Measurements from ENCODE around the gene RNF26. TPM values are rescaled to one million over a fixed set of nuclear protein-coding genes. Genes with fewer than 3 reads are reported as not detected.

RNF26 gene
- total RNA-seq, 2 experiments from 2014 or later, result 30.2 to 31.9 TPM

GRCh38 chr11:119314726-119315125 lies 19.6 kb upstream of the RNF26 start:
- DNase-seq (no peak), ATAC-seq (no peak)
- Mint-ChIP-seq H3K4me3 (peak overlapping the region; percentile 74), H3K9me3 (no peaks in the 10 kb centered on the region), H3K27ac (no peak overlapping the region), H3K4me1 (ENCODE audit: low read depth) (peaks cover 14% of the 10 kb centered on the region), H3K36me3 (ENCODE audit: low read depth) (no peaks in the 10 kb centered on the region), H3K27me3 (peaks cover 15% of the 10 kb centered on the region)
- CTCF ChIA-PET, result interaction anchor here (0.9 to 3.0 kb wide), 9 partner anchors 8 to 122 kb away, joined by 3 to 20 read pairs (median 4); no protein-coding TSS in a partner anchor
- no peak for TF ChIP-seq CTCF (IDR thresholded peaks at IDR 0.05)
- POLR2A ChIA-PET, result interaction anchor here (1.5 to 2.0 kb wide), 2 partner anchors 9 to 11 kb away, joined by 4 to 11 read pairs; no protein-coding TSS in a partner anchor
- intact Hi-C loops (cut with micrococcal nuclease), result no loop called here

GRCh38 chr11:119315131-119316015 lies 19.0 kb upstream of the RNF26 start:
- intact Hi-C loops (cut with micrococcal nuclease), result no loop called here
- TF ChIP-seq CTCF (IDR thresholded peaks at IDR 0.05), result no peak
- Mint-ChIP-seq H3K4me3 (peak overlapping the region; percentile 74), H3K36me3 (ENCODE audit: low read depth) (no peaks in the 10 kb centered on the region), H3K9me3 (no peaks in the 10 kb centered on the region), H3K27me3 (peaks cover 15% of the 10 kb centered on the region), H3K4me1 (ENCODE audit: low read depth) (peaks cover 18% of the 10 kb centered on the region), H3K27ac (peak overlapping the region; percentile 30)
- ChIA-PET CTCF (interaction anchor here (0.9 to 3.0 kb wide), 12 partner anchors 8 to 123 kb away, joined by 3 to 20 read pairs (median 4); no protein-coding TSS in a partner anchor), POLR2A (interaction anchor here (1.5 to 2.0 kb wide), 2 partner anchors 9 to 11 kb away, joined by 4 to 11 read pairs; no protein-coding TSS in a partner anchor)
- ATAC-seq (peak; percentile 65), DNase-seq (peak; percentile 70)

- intact Hi-C loops (cut with micrococcal nuclease), result no loop called here
- POLR2A ChIA-PET, result interaction anchor here (0.9 to 2.0 kb wide), 4 partner anchors 10 to 111 kb away, joined by 3 to 11 read pairs (median 5); no protein-coding TSS in a partner anchor
- no peaks in the 10 kb centered on the region for H3K36me3 Mint-ChIP-seq (ENCODE audit: low read depth)
- peaks cover 18% of the 10 kb centered on the region for H3K4me1 Mint-ChIP-seq (ENCODE audit: low read depth)
- peaks cover 15% of the 10 kb centered on the region for H3K27me3 Mint-ChIP-seq
- H3K9me3 Mint-ChIP-seq, result no peaks in the 10 kb centered on the region
- CTCF ChIA-PET, result interaction anchor here (0.9 to 3.0 kb wide), 9 partner anchors 8 to 55 kb away, joined by 3 to 20 read pairs (median 3); no protein-coding TSS in a partner anchor
- ATAC-seq (no peak), DNase-seq (no peak)
- TF ChIP-seq CTCF (IDR thresholded peaks at IDR 0.05), result no peak
- peak overlapping the region; percentile 74 for H3K4me3 Mint-ChIP-seq
- no peak overlapping the region for H3K27ac Mint-ChIP-seq
Measured at GRCh38 chr11:119316016-119316728, 18.2 kb upstream of the RNF26 start.

GRCh38 chr11:119316729-119317591 lies 17.4 kb upstream of the RNF26 start, which contains the start of gene MCAM:
Gene MCAM, minus strand, starts transcription at chr11:119317130. Its CDS starts 29 bp downstream, at chr11:119317101.
- Mint-ChIP-seq H3K27ac (no peak within 1 kb of the TSS), H3K4me1 (ENCODE audit: low read depth) (peaks cover 22% of the 10 kb centered on the region), H3K4me3 (peak within 1 kb of the TSS; percentile 74), H3K36me3 (ENCODE audit: low read depth) (no peaks in the 10 kb centered on the region), H3K27me3 (peaks cover 15% of the 10 kb centered on the region), H3K9me3 (no peaks in the 10 kb centered on the region)
- no peak for DNase-seq
- intact Hi-C loops (cut with micrococcal nuclease), result no loop called here
- POLR2A ChIA-PET, result interaction anchor here (0.6 to 1.9 kb wide), 4 partner anchors 9 to 112 kb away, joined by 3 to 8 read pairs (median 4); partner anchors contain the start of gene RNF26
- CTCF ChIA-PET, result interaction anchor here (0.6 to 1.4 kb wide), 6 partner anchors 10 to 54 kb away, joined by 3 to 7 read pairs (median 3); no protein-coding TSS in a partner anchor
- no peak for TF ChIP-seq CTCF (IDR thresholded peaks at IDR 0.05)
- ATAC-seq, result no peak
